Panc1 (cell line): ENCODE measurements around the gene CADPS2.

Experiments used
- POLR2AphosphoS5 ChIP-seq: IDR thresholded peaks from 2 replicates; pipeline ENCODE4 v1.6.1; 2012; ENCODE audit warnings: mild to moderate bottlenecking, low read depth, low read length, moderate library complexity
- TCF7L2 ChIP-seq: IDR thresholded peaks from 2 replicates; pipeline ENCODE4 v1.6.1; 2011; ENCODE audit warnings: mild to moderate bottlenecking, low read depth, low read length, inconsistent platforms
- TF ChIP-seq, protein P1 (sequence below): fragments of 450-650 bp; IDR thresholded peaks from 2 replicates; pipeline ENCODE4 v1.5.1; 2017; ENCODE audit warnings: mild to moderate bottlenecking
- TF ChIP-seq, protein P2 (sequence below), 2 experiments: IDR thresholded peaks; 2 replicates each; pipeline ENCODE4 v1.6.1; 2011 to 2012; ENCODE audit warnings: low read depth in 2 of 2, control low read depth in 1 of 2, low read length in 1 of 2, mild to moderate bottlenecking in 1 of 2, moderate library complexity in 1 of 2; ENCODE audit not compliant: insufficient read depth in 1 of 2

DNA sequence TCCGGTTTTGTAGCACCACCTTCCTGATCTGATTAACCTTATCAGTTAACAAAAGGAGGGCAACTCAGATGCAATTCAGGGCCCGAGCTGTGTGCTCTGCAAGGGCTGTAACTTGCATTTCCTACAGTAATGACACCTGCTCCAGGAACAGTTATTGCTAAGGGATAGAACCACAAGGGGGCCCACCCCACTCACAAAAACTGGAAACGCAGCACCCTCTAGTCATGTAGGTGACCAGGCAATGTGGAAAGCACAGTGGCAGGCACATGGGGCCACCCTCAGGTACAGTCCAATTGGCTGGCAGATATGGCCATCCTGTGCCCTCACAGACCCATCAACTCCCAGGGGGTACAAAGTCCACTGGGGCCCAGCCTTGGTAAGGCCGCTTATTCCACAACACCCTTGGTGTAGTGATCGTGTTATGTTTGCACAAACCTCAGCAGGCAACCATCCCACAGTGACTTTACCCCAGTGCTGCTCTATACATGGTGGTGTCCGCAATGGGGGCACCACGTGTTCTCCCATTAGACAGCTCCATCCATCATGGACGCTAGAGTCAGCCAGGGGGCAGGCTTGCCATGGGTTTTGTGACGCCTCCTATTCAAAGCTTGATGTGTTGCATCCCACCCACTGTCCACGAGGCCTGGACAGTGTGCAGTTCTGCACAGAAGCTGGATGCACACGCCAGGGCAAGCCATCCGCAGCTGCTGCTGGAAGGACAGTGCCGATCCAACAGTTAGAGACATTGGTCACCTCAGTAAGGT lies 196.7 kb downstream of the CADPS2 start:
- TF ChIP-seq, protein P1, sequence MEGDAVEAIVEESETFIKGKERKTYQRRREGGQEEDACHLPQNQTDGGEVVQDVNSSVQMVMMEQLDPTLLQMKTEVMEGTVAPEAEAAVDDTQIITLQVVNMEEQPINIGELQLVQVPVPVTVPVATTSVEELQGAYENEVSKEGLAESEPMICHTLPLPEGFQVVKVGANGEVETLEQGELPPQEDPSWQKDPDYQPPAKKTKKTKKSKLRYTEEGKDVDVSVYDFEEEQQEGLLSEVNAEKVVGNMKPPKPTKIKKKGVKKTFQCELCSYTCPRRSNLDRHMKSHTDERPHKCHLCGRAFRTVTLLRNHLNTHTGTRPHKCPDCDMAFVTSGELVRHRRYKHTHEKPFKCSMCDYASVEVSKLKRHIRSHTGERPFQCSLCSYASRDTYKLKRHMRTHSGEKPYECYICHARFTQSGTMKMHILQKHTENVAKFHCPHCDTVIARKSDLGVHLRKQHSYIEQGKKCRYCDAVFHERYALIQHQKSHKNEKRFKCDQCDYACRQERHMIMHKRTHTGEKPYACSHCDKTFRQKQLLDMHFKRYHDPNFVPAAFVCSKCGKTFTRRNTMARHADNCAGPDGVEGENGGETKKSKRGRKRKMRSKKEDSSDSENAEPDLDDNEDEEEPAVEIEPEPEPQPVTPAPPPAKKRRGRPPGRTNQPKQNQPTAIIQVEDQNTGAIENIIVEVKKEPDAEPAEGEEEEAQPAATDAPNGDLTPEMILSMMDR: no peak
- TF ChIP-seq POLR2AphosphoS5 (no peak), TCF7L2 (no peak)
- TF ChIP-seq, protein P2, sequence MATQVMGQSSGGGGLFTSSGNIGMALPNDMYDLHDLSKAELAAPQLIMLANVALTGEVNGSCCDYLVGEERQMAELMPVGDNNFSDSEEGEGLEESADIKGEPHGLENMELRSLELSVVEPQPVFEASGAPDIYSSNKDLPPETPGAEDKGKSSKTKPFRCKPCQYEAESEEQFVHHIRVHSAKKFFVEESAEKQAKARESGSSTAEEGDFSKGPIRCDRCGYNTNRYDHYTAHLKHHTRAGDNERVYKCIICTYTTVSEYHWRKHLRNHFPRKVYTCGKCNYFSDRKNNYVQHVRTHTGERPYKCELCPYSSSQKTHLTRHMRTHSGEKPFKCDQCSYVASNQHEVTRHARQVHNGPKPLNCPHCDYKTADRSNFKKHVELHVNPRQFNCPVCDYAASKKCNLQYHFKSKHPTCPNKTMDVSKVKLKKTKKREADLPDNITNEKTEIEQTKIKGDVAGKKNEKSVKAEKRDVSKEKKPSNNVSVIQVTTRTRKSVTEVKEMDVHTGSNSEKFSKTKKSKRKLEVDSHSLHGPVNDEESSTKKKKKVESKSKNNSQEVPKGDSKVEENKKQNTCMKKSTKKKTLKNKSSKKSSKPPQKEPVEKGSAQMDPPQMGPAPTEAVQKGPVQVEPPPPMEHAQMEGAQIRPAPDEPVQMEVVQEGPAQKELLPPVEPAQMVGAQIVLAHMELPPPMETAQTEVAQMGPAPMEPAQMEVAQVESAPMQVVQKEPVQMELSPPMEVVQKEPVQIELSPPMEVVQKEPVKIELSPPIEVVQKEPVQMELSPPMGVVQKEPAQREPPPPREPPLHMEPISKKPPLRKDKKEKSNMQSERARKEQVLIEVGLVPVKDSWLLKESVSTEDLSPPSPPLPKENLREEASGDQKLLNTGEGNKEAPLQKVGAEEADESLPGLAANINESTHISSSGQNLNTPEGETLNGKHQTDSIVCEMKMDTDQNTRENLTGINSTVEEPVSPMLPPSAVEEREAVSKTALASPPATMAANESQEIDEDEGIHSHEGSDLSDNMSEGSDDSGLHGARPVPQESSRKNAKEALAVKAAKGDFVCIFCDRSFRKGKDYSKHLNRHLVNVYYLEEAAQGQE (IDR thresholded peaks at IDR 0.05; ENCODE audit: insufficient read depth in 1 of 2, low read depth in 2 of 2, low read length in 1 of 2): no peak
